GM12878 (cell line): ENCODE measurements around the gene IRF1. TPM values are rescaled to one million over a fixed set of nuclear protein-coding genes. Genes with fewer than 3 reads are reported as not detected.

Experiments used
- ATAC-seq: fragments of 200-7000 bp; cut with Tn5 transposase; 3 replicates; pipeline ENCODE4 v1.9.1; 2020; ENCODE audit warnings: mild to moderate bottlenecking, moderate library complexity
- BruUV-seq: library from RNA; stranded (reverse); fragments of 400-500 nt; replicated peaks from 2 replicates; lab custom pipeline; 2021; lab: Mats Ljungman, UMichigan
- CTCF ChIA-PET: fragments of 300-600 bp; sonication (Branson Sonifier 250); formaldehyde crosslinking; extraction: SDS; loops from one replicate; lab custom pipeline; 2021; ENCODE audit warnings: inconsistent platforms; lab: Yijun Ruan, JAX
- POLR2A ChIA-PET: fragments of 350-600 bp; formaldehyde crosslinking; extraction: SDS; loops from one replicate; lab custom pipeline; 2021; ENCODE audit warnings: inconsistent platforms; lab: Charles Lee
- RAD21 ChIA-PET: fragments of 300-600 bp; sonication (Branson Sonifier 250); formaldehyde crosslinking; loops from one replicate; lab custom pipeline; 2023; ENCODE audit warnings: antibody characterized with exemption; ENCODE audit not compliant: unreplicated experiment; lab: Charles Lee
- SMC1A ChIA-PET: fragments of 300-600 bp; sonication (Branson Sonifier 250); formaldehyde crosslinking; loops from one replicate; lab custom pipeline; 2023; ENCODE audit not compliant: unreplicated experiment, uncharacterized antibody; lab: Charles Lee
- DNase-seq: peaks from one replicate; pipeline ENCODE4 v3.0.0-alpha.2; 2011; ENCODE audit warnings: low read depth, low spot score
- FAIRE-seq: peaks from 3 replicates; lab custom pipeline; 2011; peaks lifted over from hg19 to GRCh38; lab: Jason Lieb, UNC
- H2AFZ ChIP-seq: 2 replicates; pipeline ENCODE4 v1.6.0; 2011; ENCODE audit warnings: low read depth, low read length, control low read depth; ENCODE audit not compliant: control insufficient read depth
- H3K27ac ChIP-seq: 2 replicates; pipeline ENCODE4 v1.5.1; 2011; ENCODE audit warnings: control low read depth; ENCODE audit not compliant: control insufficient read depth, insufficient read depth
- H3K27me3 ChIP-seq, 2 experiments: replicated peaks in 1 of 2; 2 replicates each; pipeline versions ENCODE4 v1.6.0 to v1.6.1; 2011; ENCODE audit warnings: low read length in 1 of 2; ENCODE audit not compliant: control insufficient read depth in 2 of 2, insufficient read depth in 2 of 2
- H3K36me3 ChIP-seq, 2 experiments: 2 replicates each; pipeline ENCODE4 v1.5.1; 2011; ENCODE audit warnings: low read length in 1 of 2; ENCODE audit not compliant: control insufficient read depth in 2 of 2, insufficient read depth in 2 of 2
- H3K4me1 ChIP-seq: 2 replicates; pipeline ENCODE4 v1.6.1; 2011; ENCODE audit warnings: mild to moderate bottlenecking, low read length, moderate library complexity, mixed read lengths; ENCODE audit not compliant: control insufficient read depth, insufficient read depth
- H3K4me2 ChIP-seq: 2 replicates; pipeline ENCODE4 v1.6.0; 2011; ENCODE audit warnings: control low read depth; ENCODE audit not compliant: control insufficient read depth, insufficient read depth
- H3K4me3 ChIP-seq: fragments of 200-600 bp; sonication (generic); 2 replicates; pipeline ENCODE4 v1.5.1; 2016
- H3K79me2 ChIP-seq: 2 replicates; pipeline ENCODE4 v1.6.0; 2011; ENCODE audit warnings: low read length; ENCODE audit not compliant: control insufficient read depth, insufficient read depth
- H3K9ac ChIP-seq: 2 replicates; pipeline ENCODE4 v1.8.0; 2011; ENCODE audit warnings: low read length, control low read depth, mixed read lengths; ENCODE audit not compliant: control insufficient read depth, insufficient read depth
- H3K9me3 ChIP-seq: replicated peaks from 3 replicates; pipeline ENCODE4 v1.5.1; 2011; ENCODE audit warnings: mild to moderate bottlenecking, low read length; ENCODE audit not compliant: control insufficient read depth, insufficient read depth
- H4K20me1 ChIP-seq: 2 replicates; pipeline ENCODE4 v1.6.0; 2011; ENCODE audit not compliant: control insufficient read depth, insufficient read depth
- BHLHE40 ChIP-seq, 2 experiments: fragments of 450-650 bp in 1 of 2; IDR thresholded peaks; 2 replicates each; pipeline ENCODE4 v1.6.1; 2011 to 2017; ENCODE audit warnings: low read depth in 2 of 2, borderline replicate concordance in 1 of 2, improper control_type of control experiment in 1 of 2, low read length in 1 of 2, mild to moderate bottlenecking in 1 of 2
- CEBPB ChIP-seq, 2 experiments: fragments of 150-350 bp in 1 of 2; IDR thresholded peaks; 2 replicates each; pipeline ENCODE4 v1.6.1; 2012 to 2014; ENCODE audit warnings: low read depth in 2 of 2, low read length in 2 of 2, borderline replicate concordance in 1 of 2, inconsistent platforms in 1 of 2
- CREM ChIP-seq: IDR thresholded peaks from 2 replicates; pipeline ENCODE4 v1.6.1; 2014; ENCODE audit warnings: antibody characterized with exemption, low read depth
- ETV6 ChIP-seq, 2 experiments: fragments of 450-650 bp in 1 of 2; IDR thresholded peaks in 1 of 2; conservative IDR thresholded peaks in 1 of 2; 2 replicates each; pipeline ENCODE4 v1.6.1; 2014; ENCODE audit warnings: antibody characterized with exemption in 1 of 2, borderline replicate concordance in 1 of 2, low read depth in 1 of 2, mild to moderate bottlenecking in 1 of 2, moderate library complexity in 1 of 2
- FOXM1 ChIP-seq: IDR thresholded peaks from 2 replicates; pipeline ENCODE4 v1.6.1; 2012; ENCODE audit warnings: low read depth, mild to moderate bottlenecking, inconsistent platforms, low read length, moderate library complexity
- IRF4 ChIP-seq: IDR thresholded peaks from 2 replicates; pipeline ENCODE4 v1.6.1; 2011; ENCODE audit warnings: low read depth, low read length
- MTA2 ChIP-seq: fragments of 450-650 bp; IDR thresholded peaks from 2 replicates; pipeline ENCODE4 v1.6.1; 2016; ENCODE audit warnings: low read depth, mild to moderate bottlenecking, moderate library complexity
- PRDM15 ChIP-seq: fragments of 450-650 bp; formaldehyde crosslinking; IDR thresholded peaks from 2 replicates; pipeline ENCODE4 v1.4.0; 2020; ENCODE audit warnings: mild to moderate bottlenecking, moderate library complexity
- RFX5 ChIP-seq: IDR thresholded peaks from 2 replicates; pipeline ENCODE4 v1.6.1; 2011; ENCODE audit warnings: low read depth, low read length, improper control_type of control experiment
- SKIL ChIP-seq: fragments of 450-650 bp; IDR thresholded peaks from 2 replicates; pipeline ENCODE4 v1.6.1; 2017; ENCODE audit warnings: mild to moderate bottlenecking, low read depth, inconsistent platforms; ENCODE audit not compliant: poor library complexity, severe bottlenecking
- SMC3 ChIP-seq: IDR thresholded peaks from 2 replicates; pipeline ENCODE4 v1.6.1; 2011; ENCODE audit warnings: low read length, improper control_type of control experiment, borderline replicate concordance
- TARDBP ChIP-seq: IDR thresholded peaks from 2 replicates; pipeline ENCODE4 v1.6.1; 2016; ENCODE audit warnings: borderline replicate concordance
- TCF7 ChIP-seq: IDR thresholded peaks from 2 replicates; pipeline ENCODE4 v1.6.1; 2014; ENCODE audit warnings: antibody characterized with exemption, borderline replicate concordance
- USF1 ChIP-seq: IDR thresholded peaks from 2 replicates; pipeline ENCODE4 v1.6.1; 2011; ENCODE audit warnings: borderline replicate concordance, low read depth, mild to moderate bottlenecking, moderate library complexity, mixed read lengths, low read length; ENCODE audit not compliant: insufficient read depth; ENCODE audit errors: extremely low read length
- WGBS: methylation state at CpG from one replicate; pipeline ENCODE4 v1.1.6; 2016; ENCODE audit warnings: low lambda C conversion rate; ENCODE audit not compliant: insufficient replicate concordance, insufficient coverage; ENCODE audit errors: missing lambda C conversion rate; 5-methylcytosine and 5-hydroxymethylcytosine counted together
- in situ Hi-C: fragments of 300-500 bp; cut with MboI; formaldehyde crosslinking; loops from 9 replicates; pipeline ENCODE4 v1.14.3; 2018; ENCODE audit warnings: mixed read lengths
- intact Hi-C: fragments of 100-400 bp; cut with micrococcal nuclease; formaldehyde crosslinking; loops from one replicate; pipeline ENCODE4 v1.14.2; 2022; ENCODE audit not compliant: unreplicated experiment
- polyA plus RNA-seq, 11 experiments: library from polyadenylated mRNA; depleted of rRNA in 4 of 11; unstranded in 6 of 11; stranded (reverse) in 5 of 11; fragments of >200 nt; fragmentation: Nextera tagmentation in 4 of 11; fragmentation: Illumina TruSeq in 1 of 11; extraction: Ambion mirVana in 4 of 11; extraction: Trizol in 1 of 11; gene quantifications; 1 replicate in 1 of 11; 2 replicates in 10 of 11; pipeline versions ENCODE4 v1.2.1 to v1.2.3, GENCODE V29; 2011 to 2016; ENCODE audit warnings: inconsistent platforms in 2 of 11, missing spikeins in 2 of 11, low read depth in 1 of 11
- total RNA-seq, 4 experiments: library from RNA; depleted of rRNA in 3 of 4; stranded (reverse); fragments of >200 nt in 3 of 4; fragmentation: Illumina TruSeq in 1 of 4; extraction: Trizol in 1 of 4; gene quantifications; 2 replicates each; pipeline versions ENCODE4 v1.2.1 to v1.2.3, GENCODE V29; 2013 to 2021

The IRF1 gene
- total and polyA plus RNA-seq, 10 of the 15 experiments (the other 5 are each of a cell fraction or from before 2014, with no cell fraction given) = 6.9 to 68.0 (median 49.6) TPM

GRCh38 chr5:132454361-132454760, 36.2 kb downstream of the IRF1 start:
- no peaks in the 10 kb centered on the region for H4K20me1 ChIP-seq
- H3K4me1 ChIP-seq = peaks cover 46% of the 10 kb centered on the region
- H3K9ac ChIP-seq = no peak overlapping the region
- in situ Hi-C loops (no loop called here), intact Hi-C loops (no loop called here)
- peaks cover 5 to 13% of the 10 kb centered on the region in 2 experiments; a peak in 3 of 4 replicates for H3K36me3 ChIP-seq
- peaks cover 10% of the 10 kb centered on the region for H3K79me2 ChIP-seq
- H3K4me2 ChIP-seq = no peak overlapping the region
- ATAC-seq (no peak), FAIRE-seq (no peak), DNase-seq (no peak)
- no peaks in the 10 kb centered on the region for H3K27me3 ChIP-seq
- WGBS = 88% methylated on average over 2 of the region's 2 CpGs
- no peak overlapping the region for H3K4me3 ChIP-seq
- no peak overlapping the region for H2AFZ ChIP-seq
- H3K9me3 ChIP-seq = no peaks in the 10 kb centered on the region
- H3K27ac ChIP-seq = no peak overlapping the region
- CTCF ChIA-PET = interaction anchor here (1.2 to 7.4 kb wide), 8 partner anchors 7 to 40 kb away, joined by 3 to 89 read pairs (median 5); partner anchors contain the start of gene IRF1
- RAD21 ChIA-PET = interaction anchor here (6.9 to 7.9 kb wide), 3 partner anchors 18 to 44 kb away, joined by 59 to 192 read pairs (median 89); no protein-coding TSS in a partner anchor
- POLR2A ChIA-PET = interaction anchor here (0.6 to 8.2 kb wide), 8 partner anchors 12 to 328 kb away, joined by 3 to 128 read pairs (median 72); partner anchors contain the start of gene IRF1
- BruUV-seq = no TSS peak
- SMC1A ChIA-PET = interaction anchor here (1.2 to 8.0 kb wide), 8 partner anchors 13 to 47 kb away, joined by 6 to 201 read pairs (median 46); partner anchors contain the start of gene IRF1
- TF ChIP-seq SMC3 (no peak), PRDM15 (CRISPR knock-in tag) (no peak), CREM (no peak), BHLHE40 (IDR thresholded peaks at IDR 0.05; ENCODE audit: borderline replicate concordance in 1 of 2, low read depth in 2 of 2, low read length in 1 of 2) (no peak), FOXM1 (no peak), ETV6 (conservative IDR thresholded peaks at IDR 0.05 in 1 of 2, IDR thresholded peaks at IDR 0.05 in 1 of 2; ENCODE audit: borderline replicate concordance in 1 of 2, low read depth in 1 of 2) (no peak), IRF4 (no peak), RFX5 (no peak), SKIL (no peak), TCF7 (no peak), USF1 (no peak), MTA2 (no peak), CEBPB (IDR thresholded peaks at IDR 0.05; ENCODE audit: borderline replicate concordance in 1 of 2, low read depth in 2 of 2, low read length in 2 of 2) (no peak), TARDBP (no peak)
